HEK293 (cell line): ENCODE results near the gene FA2H.

ENCODE experiments used
- CTCF ChIA-PET: fragments of 350-600 bp; formaldehyde crosslinking; extraction: SDS; loops from one replicate; lab custom pipeline; 2021; ENCODE audit warnings: antibody characterized with exemption; lab: Yijun Ruan, JAX
- POLR2A ChIA-PET: fragments of 300-600 bp; formaldehyde crosslinking; extraction: SDS; loops from one replicate; lab custom pipeline; 2020; ENCODE audit warnings: antibody characterized with exemption, inconsistent platforms; lab: Yijun Ruan, JAX
- H3K27ac ChIP-seq: fragments of 200-500 bp; sonication (Bioruptor generic); 2 replicates; pipeline ENCODE4 v1.5.1; 2014; ENCODE audit warnings: low read depth, low read length, control low read depth, inconsistent platforms; ENCODE audit errors: extremely low read depth
- H3K36me3 ChIP-seq, 2 experiments: fragments of 200-500 bp in 1 of 2; sonication (Bioruptor generic) in 1 of 2; 1 replicate in 1 of 2; 2 replicates in 1 of 2; pipeline ENCODE4 v1.5.1; 2014 to 2017; ENCODE audit warnings: inconsistent platforms in 2 of 2, low read length in 2 of 2; ENCODE audit not compliant: control insufficient read depth in 2 of 2, insufficient read depth in 1 of 2
- H3K4me1 ChIP-seq: fragments of 200-500 bp; sonication (Bioruptor generic); 2 replicates; pipeline ENCODE4 v1.5.1; 2014; ENCODE audit warnings: mild to moderate bottlenecking, low read length, inconsistent platforms; ENCODE audit not compliant: control insufficient read depth, insufficient read depth
- H3K4me3 ChIP-seq: 2 replicates; pipeline ENCODE4 v1.5.1; 2011; ENCODE audit warnings: low read depth, mild to moderate bottlenecking, control low read depth, low read length, moderate library complexity
- H3K9me3 ChIP-seq: fragments of 200-500 bp; sonication (Bioruptor generic); 2 replicates; pipeline ENCODE4 v1.5.1; 2014; ENCODE audit warnings: low read depth, low read length, inconsistent platforms; ENCODE audit not compliant: control insufficient read depth, insufficient read depth
- CTCF ChIP-seq: fragments of 450-650 bp; formaldehyde crosslinking; IDR thresholded peaks from 2 replicates; pipeline ENCODE4 v1.5.1; 2016; ENCODE audit warnings: missing biosample characterization, missing genetic modification characterization
- GFI1B ChIP-seq: fragments of 450-650 bp; formaldehyde crosslinking; IDR thresholded peaks from 2 replicates; pipeline ENCODE4 v1.5.1; 2016; ENCODE audit warnings: missing biosample characterization, missing genetic modification characterization
- OSR2 ChIP-seq: fragments of 450-650 bp; formaldehyde crosslinking; IDR thresholded peaks from 2 replicates; pipeline ENCODE4 v1.5.1; 2016; ENCODE audit warnings: missing biosample characterization, missing genetic modification characterization
- REPIN1 ChIP-seq: fragments of 450-650 bp; formaldehyde crosslinking; IDR thresholded peaks from 2 replicates; pipeline ENCODE4 v1.5.1; 2017; ENCODE audit warnings: missing biosample characterization, missing genetic modification characterization, low read depth
- TCF7L2 ChIP-seq: IDR thresholded peaks from 2 replicates; pipeline ENCODE4 v1.6.1; 2011; ENCODE audit warnings: low read depth, mild to moderate bottlenecking, inconsistent platforms, low read length, moderate library complexity, borderline replicate concordance
- WT1 ChIP-seq: fragments of 450-650 bp; formaldehyde crosslinking; IDR thresholded peaks from 2 replicates; pipeline ENCODE4 v1.5.1; 2016; ENCODE audit warnings: missing biosample characterization, missing genetic modification characterization
- ZBTB26 ChIP-seq: fragments of 450-650 bp; formaldehyde crosslinking; optimal IDR thresholded peaks from 2 replicates; pipeline ENCODE3; 2016; ENCODE audit warnings: missing biosample characterization, mild to moderate bottlenecking, missing genetic modification characterization
- ZBTB7A ChIP-seq: fragments of 450-650 bp; formaldehyde crosslinking; IDR thresholded peaks from 2 replicates; pipeline ENCODE4 v1.5.1; 2016; ENCODE audit warnings: low read depth, missing biosample characterization, missing genetic modification characterization
- ZFP37 ChIP-seq: fragments of 450-650 bp; formaldehyde crosslinking; IDR thresholded peaks from 2 replicates; pipeline ENCODE4 v1.5.1; 2016; ENCODE audit warnings: missing biosample characterization, missing genetic modification characterization
- ZNF174 ChIP-seq: fragments of 450-650 bp; formaldehyde crosslinking; IDR thresholded peaks from 2 replicates; pipeline ENCODE4 v1.5.0; 2017; ENCODE audit warnings: missing biosample characterization, mild to moderate bottlenecking, missing genetic modification characterization
- ZNF184 ChIP-seq: fragments of 450-650 bp; IDR thresholded peaks from 2 replicates; pipeline ENCODE4 v1.5.1; 2018; ENCODE audit warnings: missing biosample characterization, mild to moderate bottlenecking, missing genetic modification characterization
- ZNF2 ChIP-seq: fragments of 450-650 bp; formaldehyde crosslinking; IDR thresholded peaks from 2 replicates; pipeline ENCODE4 v1.5.1; 2016; ENCODE audit warnings: missing biosample characterization, missing genetic modification characterization
- ZNF23 ChIP-seq: fragments of 450-650 bp; formaldehyde crosslinking; IDR thresholded peaks from 2 replicates; pipeline ENCODE4 v1.5.1; 2016; ENCODE audit warnings: missing biosample characterization, missing genetic modification characterization, borderline replicate concordance
- ZNF341 ChIP-seq: fragments of 450-650 bp; formaldehyde crosslinking; IDR thresholded peaks from 2 replicates; pipeline ENCODE4; 2016; ENCODE audit warnings: low read depth, missing biosample characterization, missing genetic modification characterization
- ZNF366 ChIP-seq: fragments of 450-650 bp; formaldehyde crosslinking; conservative IDR thresholded peaks from 2 replicates; pipeline ENCODE4 v1.5.1; 2016; ENCODE audit warnings: missing biosample characterization, missing genetic modification characterization
- ZNF416 ChIP-seq: fragments of 450-650 bp; formaldehyde crosslinking; IDR thresholded peaks from 2 replicates; pipeline ENCODE4 v1.5.1; 2016; ENCODE audit warnings: missing biosample characterization, missing genetic modification characterization
- ZNF449 ChIP-seq: fragments of 450-650 bp; formaldehyde crosslinking; IDR thresholded peaks from 2 replicates; pipeline ENCODE4 v1.5.1; 2017; ENCODE audit warnings: missing biosample characterization, mild to moderate bottlenecking, missing genetic modification characterization, moderate library complexity
- ZNF596 ChIP-seq: fragments of 450-650 bp; IDR thresholded peaks from 2 replicates; pipeline ENCODE4 v1.5.0; 2018; ENCODE audit warnings: missing biosample characterization, mild to moderate bottlenecking, missing genetic modification characterization, moderate library complexity
- ZNF660 ChIP-seq: fragments of 450-650 bp; IDR thresholded peaks from 2 replicates; pipeline ENCODE4 v1.5.1; 2018; ENCODE audit warnings: missing biosample characterization, mild to moderate bottlenecking, missing genetic modification characterization
- ZNF692 ChIP-seq: fragments of 450-650 bp; formaldehyde crosslinking; IDR thresholded peaks from 2 replicates; pipeline ENCODE4 v1.5.1; 2016; ENCODE audit warnings: missing biosample characterization, missing genetic modification characterization
- ZNF76 ChIP-seq: fragments of 450-650 bp; formaldehyde crosslinking; IDR thresholded peaks from 2 replicates; pipeline ENCODE4; 2016; ENCODE audit warnings: low read depth, missing biosample characterization, missing genetic modification characterization, borderline replicate concordance
- ZXDB ChIP-seq: fragments of 450-650 bp; formaldehyde crosslinking; IDR thresholded peaks from 2 replicates; pipeline ENCODE4 v1.5.1; 2016; ENCODE audit warnings: missing biosample characterization, missing genetic modification characterization

Gene FA2H

GRCh38 chr16:74748616-74749026, 26.0 kb downstream of the FA2H start:
- no peak overlapping the region for H3K27ac ChIP-seq

GRCh38 chr16:74747716-74748615, 26.7 kb downstream of the FA2H start:
- CTCF ChIA-PET: interaction anchor here (0.5 to 0.7 kb wide), 2 partner anchors 66 to 172 kb away, joined by 3 to 4 read pairs; no protein-coding TSS in a partner anchor

More at GRCh38 chr16:74748616-74749026, 26.0 kb downstream of the FA2H start:
- TF ChIP-seq GFI1B (no peak), ZFP37 (no peak), ZNF596 (tag by site-specific recombination) (no peak), ZNF449 (tag by site-specific recombination) (no peak)
- ChIA-PET CTCF (interaction anchor here (1.2 kb wide), 1 partner anchor 21 kb away, joined by 3 read pairs; no protein-coding TSS in a partner anchor), POLR2A (no interaction called here)
- Histone ChIP-seq H3K4me1 (peaks cover 3% of the 10 kb centered on the region; the same call in 1 of the 2 replicates), H3K36me3 (no peaks in the 10 kb centered on the region), H3K4me3 (no peak overlapping the region), H3K9me3 (no peaks in the 10 kb centered on the region)

GRCh38 chr16:74745926-74746325, 28.7 kb downstream of the FA2H start:
- Histone ChIP-seq H3K9me3 (no peaks in the 10 kb centered on the region), H3K4me3 (no peak overlapping the region), H3K36me3 (no peaks in the 10 kb centered on the region), H3K27ac (no peak overlapping the region), H3K4me1 (peaks cover 11% of the 10 kb centered on the region)
- CTCF ChIA-PET: no interaction called here
- POLR2A ChIA-PET: interaction anchor here (0.6 kb wide), 1 partner anchor 16 kb away, joined by 3 read pairs; no protein-coding TSS in a partner anchor
- no peak for TF ChIP-seq REPIN1
- TF ChIP-seq ZNF416 (tag by site-specific recombination): no peak
- TF ChIP-seq ZNF2 (tag by site-specific recombination): no peak
- no peak for TF ChIP-seq ZNF23
- TF ChIP-seq ZNF76: no peak
- TF ChIP-seq WT1 (tag by site-specific recombination): no peak
- no peak for TF ChIP-seq ZBTB26 (tag by site-specific recombination)
- no peak for TF ChIP-seq ZBTB7A (tag by site-specific recombination)
- TF ChIP-seq ZNF692 (tag by site-specific recombination): no peak
- no peak for TF ChIP-seq ZNF660 (tag by site-specific recombination)
- TF ChIP-seq ZNF174 (tag by site-specific recombination): no peak
- TF ChIP-seq ZNF184 (tag by site-specific recombination): no peak
- no peak for TF ChIP-seq ZXDB (tag by site-specific recombination)
- TF ChIP-seq OSR2 (tag by site-specific recombination): no peak
- TF ChIP-seq TCF7L2: no peak
- no peak for TF ChIP-seq ZNF366 (tag by site-specific recombination)

More at GRCh38 chr16:74747716-74748615, 26.7 kb downstream of the FA2H start:
- Histone ChIP-seq H3K4me3 (no peak overlapping the region), H3K4me1 (peaks cover 9% of the 10 kb centered on the region)
- TF ChIP-seq CTCF: no peak
- peak; percentile 49 for TF ChIP-seq ZNF341 (tag by site-specific recombination)
- TF ChIP-seq, all 188 proteins: peak for 1
- no peaks in the 10 kb centered on the region for H3K9me3 ChIP-seq
- no peak overlapping the region for H3K27ac ChIP-seq
- H3K36me3 ChIP-seq: no peaks in the 10 kb centered on the region
- POLR2A ChIA-PET: no interaction called here
